Right cardiac atrium (tissue), 5 donors: ENCODE results near the gene LAT. TPM values are rescaled to one million over a fixed set of nuclear protein-coding genes. Genes with fewer than 3 reads are reported as not detected.

Experiments
- ATAC-seq, 2 donors: fragments of 200-7000 bp; cut with Tn5 transposase; one replicate each; pipeline versions ENCODE4 v1.8.0 to v1.9.1; 2020; ENCODE audit warnings: moderate library complexity in 2 of 2, mild to moderate bottlenecking in 1 of 2
- DNase-seq, 3 donors: peaks; one replicate each; pipeline ENCODE4 v3.0.0-alpha.2; 2020
- H3K27ac ChIP-seq: one replicate; pipeline ENCODE4 v1.5.1; 2013; ENCODE audit warnings: mild to moderate bottlenecking, low read length, control low read depth, moderate library complexity
- H3K27me3 ChIP-seq: one replicate; pipeline ENCODE4 v1.6.1; 2013; ENCODE audit not compliant: control insufficient read depth, insufficient read depth
- H3K4me1 ChIP-seq: one replicate; pipeline ENCODE4 v1.6.1; 2013; ENCODE audit warnings: low read length; ENCODE audit not compliant: control insufficient read depth, insufficient read depth
- H3K4me3 ChIP-seq: one replicate; pipeline ENCODE4 v1.5.1; 2013; ENCODE audit warnings: low read length, control low read depth
- H3K9me3 ChIP-seq: one replicate; pipeline ENCODE4 v1.6.1; 2013; ENCODE audit warnings: low read length; ENCODE audit not compliant: control insufficient read depth
- WGBS: extraction: QIAGEN DNeasy Blood & Tissue Kit; methylation state at CpG from one replicate; pipeline ENCODE4 v1.1.7; 2013; 5-methylcytosine and 5-hydroxymethylcytosine counted together
- intact Hi-C, 4 donors: fragments of 100-400 bp; cut with DNase I; formaldehyde crosslinking; loops; one replicate each; pipeline versions ENCODE4 v1.11.0 to v1.14.0; 2022 to 2023
- polyA plus RNA-seq: library from polyadenylated mRNA; stranded (reverse); fragments of 200-250 nt; gene quantifications from one replicate; pipeline ENCODE4 v1.2.3, GENCODE V29; 2013
- total RNA-seq, 4 donors: library from RNA; stranded (reverse); fragmentation: NEBNext Ultra II Directional; extraction: Animal tissue kit (Norgen Biotek cat#: 25700); gene quantifications; one replicate each; pipeline ENCODE4 v1.2.1, GENCODE V29; 2021
- donor health status: healthy with polysubstance abuse.
- donor health status: DM: no; HTN: yes; CAD: no.
- donor health status: DM: no; HTN: no; CAD: no.
- donor health status: DM: no; HTN: yes; CAD: no; lungs with severe emphysema.
- donor health status: DM: yes; HTN: yes; CAD: no.

LAT gene
- total and polyA plus RNA-seq, 5 donors = 1.2 to 2.9 (median 2.1) TPM

DNA sequence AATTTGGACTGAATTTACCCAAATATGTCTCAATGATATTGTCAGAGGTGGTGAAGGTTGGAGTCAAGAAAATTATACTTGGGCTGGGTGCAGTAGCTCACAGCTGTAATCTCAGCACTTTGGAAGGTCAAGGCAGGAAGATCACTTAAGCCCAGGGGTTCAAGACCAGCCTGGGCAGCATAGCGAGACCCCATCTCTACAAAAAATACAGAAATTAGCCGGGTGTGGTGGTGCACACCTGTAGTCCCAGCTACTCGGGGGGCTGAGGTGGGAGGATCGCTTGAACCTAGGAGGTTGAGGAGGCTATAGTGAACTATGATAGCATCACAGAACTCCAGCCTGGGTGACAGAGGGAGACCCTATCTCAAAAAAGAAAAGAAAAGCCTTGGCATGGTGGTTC is 40.9 kb downstream of the LAT start:
- WGBS = 91% methylated on average over 4 of the region's 4 CpGs
- DNase-seq (no peak), ATAC-seq (no peak)
- Histone ChIP-seq H3K4me1 (no peaks in the 10 kb centered on the region), H3K27me3 (no peaks in the 10 kb centered on the region), H3K27ac (no peak overlapping the region), H3K4me3 (no peak overlapping the region), H3K9me3 (no peaks in the 10 kb centered on the region)
- intact Hi-C loops = no loop called here

DNA sequence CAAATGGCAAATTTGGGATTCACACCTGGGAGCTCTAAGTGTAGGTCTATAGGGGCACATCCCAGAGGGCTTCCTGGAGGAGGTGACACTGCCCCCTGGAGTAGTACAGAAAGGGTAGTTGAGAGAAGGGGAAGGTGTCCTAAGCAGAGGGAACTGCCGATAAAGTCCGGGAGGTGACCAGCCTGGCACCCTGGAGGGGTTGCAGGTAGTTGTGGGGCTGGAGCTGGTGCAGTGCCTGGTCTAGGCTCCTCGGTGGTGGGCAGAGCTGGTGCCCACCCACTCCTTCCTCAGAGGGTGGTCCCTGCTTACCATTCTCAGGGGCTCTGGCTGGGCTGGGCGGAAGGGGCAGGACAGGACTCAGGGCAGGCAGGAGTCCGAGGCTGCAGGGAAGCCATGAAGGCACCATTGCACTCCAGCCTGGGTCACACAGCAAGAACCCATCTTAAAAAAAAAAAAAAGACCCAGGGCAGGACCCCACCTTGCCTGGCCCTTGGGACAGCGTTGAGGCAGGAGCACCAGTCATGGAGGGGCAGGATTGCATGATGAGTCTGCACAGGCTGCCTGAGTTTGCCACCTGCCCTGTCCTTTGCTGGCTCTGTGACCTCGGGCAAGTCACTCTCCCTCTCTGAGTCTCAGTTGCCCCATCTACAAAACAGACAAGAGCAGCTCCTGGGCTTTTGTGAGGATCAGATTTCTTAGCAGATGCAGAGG is 43.8 kb downstream of the LAT start:
- Histone ChIP-seq H3K4me3 (no peak overlapping the region), H3K4me1 (no peaks in the 10 kb centered on the region), H3K9me3 (no peaks in the 10 kb centered on the region), H3K27ac (no peak overlapping the region), H3K27me3 (no peaks in the 10 kb centered on the region)
- intact Hi-C loops = no loop called here
- DNase-seq (no peak), ATAC-seq (no peak)
- 67% methylated on average over 7 of the region's 7 CpGs for WGBS

DNA sequence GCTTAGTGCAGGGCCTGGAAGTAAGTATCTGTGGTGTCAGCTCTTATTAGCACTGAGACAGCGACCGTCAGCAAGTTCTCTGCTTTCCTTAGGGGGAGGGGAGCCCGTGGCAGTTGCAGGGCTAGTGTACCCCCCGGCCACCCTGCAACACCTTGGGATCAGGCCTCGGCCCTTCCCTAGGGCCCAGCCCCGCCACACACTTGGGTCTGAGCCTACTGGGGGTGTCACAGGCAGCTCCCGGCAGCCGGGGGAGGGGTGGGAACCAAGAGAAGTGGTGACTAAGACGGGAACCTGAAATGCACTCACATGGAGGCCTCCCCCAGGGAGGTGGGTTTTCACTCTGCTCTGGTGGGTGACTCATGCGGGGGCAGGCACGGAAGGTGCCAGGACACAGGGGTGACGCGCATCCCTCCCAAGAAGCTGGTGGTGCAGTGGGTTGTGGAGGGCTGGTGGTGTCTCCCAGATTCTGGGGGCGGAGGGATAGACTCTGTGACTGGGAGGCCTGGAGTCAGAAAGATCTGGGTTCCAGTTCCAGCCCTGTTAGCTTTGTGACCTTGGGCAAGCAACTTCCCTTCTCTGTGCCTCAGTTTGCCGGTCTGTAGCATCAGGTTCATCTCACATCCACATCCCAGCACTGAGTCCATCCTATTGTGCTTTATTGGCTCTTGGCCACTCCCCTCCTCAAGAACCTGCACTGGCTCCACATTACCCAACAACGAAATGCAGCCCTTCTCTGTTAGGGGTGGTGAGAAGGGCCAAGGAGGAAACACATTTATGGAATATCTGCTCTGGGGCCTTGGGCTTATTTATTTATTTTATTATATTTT is 44.5 kb downstream of the LAT start:
- Histone ChIP-seq H3K27ac (no peak overlapping the region), H3K27me3 (no peaks in the 10 kb centered on the region), H3K9me3 (no peaks in the 10 kb centered on the region), H3K4me1 (no peaks in the 10 kb centered on the region), H3K4me3 (no peak overlapping the region)
- 37% methylated on average over 16 of the region's 16 CpGs for WGBS
- peak in 1 of 3 donors; percentile 34 for DNase-seq
- ATAC-seq = peak; percentile 26 to 29
- intact Hi-C loops = no loop called here

DNA sequence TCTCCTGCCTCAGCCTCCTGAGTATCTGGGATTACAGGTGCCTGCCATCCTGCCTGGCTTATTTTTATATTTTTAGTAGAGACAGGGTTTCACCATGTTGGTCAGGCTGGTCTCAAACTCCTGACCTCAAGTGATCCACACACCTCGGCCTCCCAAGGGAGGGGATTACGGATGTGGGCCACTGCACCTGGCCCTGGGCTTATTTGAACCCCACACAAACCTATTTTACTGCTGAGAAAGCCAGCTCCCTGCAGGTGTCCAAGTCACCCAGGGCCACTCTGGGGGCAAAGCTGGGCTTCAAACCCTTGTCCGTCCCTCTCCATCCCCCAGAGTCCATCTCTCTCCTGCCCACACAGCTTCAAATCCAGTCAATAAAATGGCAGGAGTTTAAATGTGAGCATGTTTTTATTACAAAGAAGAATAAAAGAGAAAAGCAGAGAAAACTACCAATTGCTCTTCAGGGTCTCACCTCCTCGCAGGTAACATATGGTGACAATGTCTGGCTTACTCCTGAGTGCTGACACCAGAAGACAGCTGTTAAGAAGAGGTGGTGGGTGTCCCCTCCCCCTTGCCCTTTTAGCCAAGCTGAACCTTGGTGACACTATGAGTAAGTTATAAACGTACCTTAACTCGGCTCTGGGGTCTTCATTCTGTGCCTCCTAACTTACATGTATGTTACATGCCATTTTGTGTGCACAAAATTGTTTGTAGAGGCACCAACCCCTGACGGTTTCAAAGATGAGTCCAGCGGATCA is 45.4 kb downstream of the LAT start:
- DNase-seq = no peak
- Histone ChIP-seq H3K27ac (no peak overlapping the region), H3K4me1 (no peaks in the 10 kb centered on the region), H3K4me3 (no peak overlapping the region), H3K9me3 (no peaks in the 10 kb centered on the region), H3K27me3 (no peaks in the 10 kb centered on the region)
- no peak for ATAC-seq
- 74% methylated on average over 8 of the region's 8 CpGs for WGBS
- intact Hi-C loops = no loop called here

Other genes with a start within 250 kb of the LAT start
- gene NPIPB9, start 233.3 kb upstream of the LAT start, total RNA-seq = 1 to 10 TPM in 2 of 4 donors, not detected in 2; 1.3 to 1.6 TPM
- gene NPIPB9, start 233.3 kb upstream of the LAT start, polyA plus RNA-seq = 0.45 TPM
- 10 to 100 TPM; 55.3 to 59.8 (median 58.8) TPM for gene ATXN2L, start 162.1 kb upstream of the LAT start, total RNA-seq
- gene ATXN2L, start 162.1 kb upstream of the LAT start, polyA plus RNA-seq = 40.1 TPM
- 100 to 1,000 TPM; 160 to 188 (median 173) TPM for gene TUFM, start 138.7 kb upstream of the LAT start, total RNA-seq
- 227 TPM for gene TUFM, start 138.7 kb upstream of the LAT start, polyA plus RNA-seq
- gene SH2B1, start 121.2 kb upstream of the LAT start, total RNA-seq = 10 to 100 TPM; 38.6 to 50.2 (median 44.9) TPM
- gene SH2B1, start 121.2 kb upstream of the LAT start, polyA plus RNA-seq = 41.7 TPM
- under 1 TPM; 0.11 to 0.75 (median 0.58) TPM for gene ATP2A1, start 106.6 kb upstream of the LAT start, total RNA-seq
- gene ATP2A1, start 106.6 kb upstream of the LAT start, polyA plus RNA-seq = 0.11 TPM
- 10 to 100 TPM; 13.4 to 24.3 (median 19.2) TPM for gene RABEP2, start 59.8 kb upstream of the LAT start, total RNA-seq
- gene RABEP2, start 59.8 kb upstream of the LAT start, polyA plus RNA-seq = 27.4 TPM
- gene CD19, start 53.1 kb upstream of the LAT start, total RNA-seq = under 1 TPM in 2 of 4 donors, not detected in 2; 0.12 to 0.20 TPM
- gene CD19, start 53.1 kb upstream of the LAT start, polyA plus RNA-seq = 0.25 TPM
- gene NFATC2IP, start 34.1 kb upstream of the LAT start, total RNA-seq = 10 to 100 TPM; 17.0 to 18.0 (median 17.5) TPM
- gene NFATC2IP, start 34.1 kb upstream of the LAT start, polyA plus RNA-seq = 13.4 TPM
- gene SPNS1, start 10.3 kb upstream of the LAT start, total RNA-seq = 10 to 100 TPM; 16.1 to 18.0 (median 16.5) TPM
- gene SPNS1, start 10.3 kb upstream of the LAT start, polyA plus RNA-seq = 19.5 TPM